GM18520 (cell line): ENCODE measurements around the gene GLYAT.

Source experiments
- ATAC-seq: cut with Tn5 transposase; IDR thresholded peaks from one replicate; pipeline ENCODE4 v1.9.1; 2021; ENCODE audit not compliant: unreplicated experiment

Gene GLYAT

GRCh38 chr11:58731819-58732218 lies at the start of gene GLYAT:
Gene GLYAT (minus strand): TSS chr11:58731943. CDS start chr11:58724496, 7,447 bp downstream.
- no peak for ATAC-seq

- no peak for ATAC-seq
These were observed 49.6 kb upstream of the GLYAT start for GRCh38 chr11:58781345-58781744.

- ATAC-seq, result no peak
These were observed 48.8 kb upstream of the GLYAT start for GRCh38 chr11:58780578-58780977.

GRCh38 chr11:58776891-58777710 lies 45.4 kb upstream of the GLYAT start:
- no peak for ATAC-seq

GRCh38 chr11:58775066-58775708 lies 43.4 kb upstream of the GLYAT start:
- ATAC-seq, result no peak

- ATAC-seq, result no peak
These were observed 42.4 kb upstream of the GLYAT start for GRCh38 chr11:58774164-58774593.

- no peak for ATAC-seq
These were observed 41.6 kb upstream of the GLYAT start for GRCh38 chr11:58773337-58773736.

GRCh38 chr11:58772329-58773285 lies 40.9 kb upstream of the GLYAT start:
- ATAC-seq, result no peak

GRCh38 chr11:58771458-58771855 lies 39.7 kb upstream of the GLYAT start:
- ATAC-seq, result no peak

- no peak for ATAC-seq
These were observed 39.1 kb upstream of the GLYAT start for GRCh38 chr11:58770627-58771457.

GRCh38 chr11:58770166-58770565 lies 38.4 kb upstream of the GLYAT start:
- no peak for ATAC-seq

- ATAC-seq, result no peak
These were observed 37.6 kb upstream of the GLYAT start for GRCh38 chr11:58769308-58769707.

GRCh38 chr11:58768137-58768536 lies 36.4 kb upstream of the GLYAT start:
- no peak for ATAC-seq

GRCh38 chr11:58765078-58765477 lies 33.3 kb upstream of the GLYAT start:
- no peak for ATAC-seq

GRCh38 chr11:58763120-58763490 lies 31.4 kb upstream of the GLYAT start:
- ATAC-seq, result no peak

GRCh38 chr11:58762284-58763119 lies 30.8 kb upstream of the GLYAT start:
- no peak for ATAC-seq

GRCh38 chr11:58757439-58757838 lies 25.7 kb upstream of the GLYAT start:
- no peak for ATAC-seq

- no peak for ATAC-seq
These were observed 14.1 kb upstream of the GLYAT start for GRCh38 chr11:58745705-58746364.
